A673 (cell line): Measurements from ENCODE around the gene FASN. TPM values are rescaled to one million over a fixed set of nuclear protein-coding genes. Genes with fewer than 3 reads are reported as not detected.

ENCODE experiments used
- Bru-seq: library from RNA; stranded (reverse); fragments of 400-500 nt; gene quantifications from one replicate; lab custom pipeline; 2021; lab: Mats Ljungman, UMichigan
- BruChase-seq, 2 experiments: library from RNA; stranded (reverse); fragments of 400-500 nt; gene quantifications; one replicate each; lab custom pipeline; 2021; lab: Mats Ljungman, UMichigan
- BruUV-seq: library from RNA; stranded (reverse); fragments of 400-500 nt; replicated peaks from 2 replicates; lab custom pipeline; 2021; lab: Mats Ljungman, UMichigan
- CTCF ChIA-PET: fragments of 300-600 bp; sonication (Branson Sonifier 250); formaldehyde crosslinking; loops from one replicate; lab custom pipeline; 2022; ENCODE audit warnings: antibody characterized with exemption; lab: Charles Lee
- POLR2A ChIA-PET: fragments of 300-600 bp; sonication (Branson Sonifier 250); formaldehyde crosslinking; loops from one replicate; lab custom pipeline; 2022; ENCODE audit warnings: antibody characterized with exemption; ENCODE audit not compliant: low non-redundant PET; lab: Charles Lee
- DNase-seq: peaks from one replicate; pipeline ENCODE4 v3.0.0-alpha.2; 2015; ENCODE audit warnings: low spot score
- H3K27ac ChIP-seq: fragments of 200-600 bp; sonication (generic); 2 replicates; pipeline ENCODE4 v1.5.1; 2016; ENCODE audit warnings: mixed run types, low read depth, mild to moderate bottlenecking, mixed read lengths, antibody characterized with exemption, low read length; ENCODE audit not compliant: poor library complexity, severe bottlenecking
- H3K27me3 ChIP-seq: fragments of 200-600 bp; sonication (generic); replicated peaks from 2 replicates; pipeline ENCODE4 v1.6.1; 2017; ENCODE audit warnings: mixed run types, low read depth, mild to moderate bottlenecking, mixed read lengths, antibody characterized with exemption, low read length; ENCODE audit not compliant: insufficient read depth, poor library complexity
- H3K36me3 ChIP-seq: fragments of 200-600 bp; sonication (generic); 2 replicates; pipeline ENCODE4 v1.6.1; 2016; ENCODE audit warnings: mixed run types, mild to moderate bottlenecking, mixed read lengths, antibody characterized with exemption, low read length; ENCODE audit not compliant: insufficient read depth, poor library complexity, severe bottlenecking
- H3K4me1 ChIP-seq: fragments of 200-600 bp; sonication (generic); 2 replicates; pipeline ENCODE4 v1.6.1; 2017; ENCODE audit warnings: mixed run types, mild to moderate bottlenecking, mixed read lengths, antibody characterized with exemption, low read length; ENCODE audit not compliant: insufficient read depth, poor library complexity, severe bottlenecking
- H3K4me3 ChIP-seq: fragments of 200-600 bp; sonication (generic); 2 replicates; pipeline ENCODE4 v1.5.1; 2016; ENCODE audit warnings: low read depth, mixed run types, mild to moderate bottlenecking, mixed read lengths, low read length; ENCODE audit not compliant: poor library complexity, severe bottlenecking
- H3K9me3 ChIP-seq: fragments of 200-600 bp; sonication (generic); 2 replicates; pipeline ENCODE4 v1.6.1; 2016; ENCODE audit warnings: mixed run types, low read depth, mild to moderate bottlenecking, mixed read lengths, antibody characterized with exemption, low read length; ENCODE audit not compliant: poor library complexity, severe bottlenecking
- CTCF ChIP-seq: fragments of 300-800, 200-600 bp; sonication (generic); conservative IDR thresholded peaks from 2 replicates; pipeline ENCODE4 v1.5.1; 2017; ENCODE audit warnings: low read depth, mild to moderate bottlenecking, antibody characterized with exemption, low read length, moderate library complexity, mixed read lengths
- EZH2 ChIP-seq: fragments of 200-600 bp; sonication (generic); IDR thresholded peaks from 2 replicates; pipeline ENCODE4 v1.6.1; 2017; ENCODE audit warnings: borderline replicate concordance, low read depth, mild to moderate bottlenecking, mixed read lengths, antibody characterized with exemption, low read length; ENCODE audit not compliant: poor library complexity, severe bottlenecking
- intact Hi-C: fragments of 100-400 bp; cut with micrococcal nuclease; formaldehyde crosslinking; loops from one replicate; pipeline ENCODE4 v1.10.0; 2022; ENCODE audit not compliant: unreplicated experiment
- long read RNA-seq: library from polyadenylated mRNA; stranded (forward); transcript quantifications from one replicate; pipeline ENCODE4 v2.0.0, GENCODE V29; 2022
- total RNA-seq: library from RNA; stranded (reverse); gene quantifications from 2 replicates; pipeline ENCODE4 v1.2.3, GENCODE V29; 2021

Gene FASN
- total RNA-seq = 591 and 676 TPM in 2 replicates
- percentile 76 among the genes with signal in this experiment for Bru-seq, nascent RNA
- BruChase-seq, experiment 1, labeled RNA remaining after a 2-hour chase = percentile 94 among the genes with signal in this experiment
- percentile 99 among the genes with signal in this experiment for BruChase-seq, experiment 2, labeled RNA remaining after a 6-hour chase
- long read RNA-seq, full-length matches to known transcripts = 87 of 398 reads
- long read RNA-seq, partial matches to known transcripts = 242 of 398 reads
- long read RNA-seq, other reads (novel, unspliced or antisense) = 69 of 398 reads

GRCh38 chr17:82098169-82098938 lies at the start of gene FASN:
Gene FASN, minus strand, starts transcription at chr17:82098236. Its CDS starts 1,791 bp downstream, at chr17:82096445.
- CTCF ChIA-PET = no interaction called here
- Histone ChIP-seq H3K4me3 (peak within 1 kb of the TSS; percentile 99), H3K4me1 (peaks cover 22% of the 10 kb centered on the region), H3K9me3 (no peaks in the 10 kb centered on the region), H3K27ac (peak within 1 kb of the TSS; percentile 99), H3K27me3 (no peaks in the 10 kb centered on the region), H3K36me3 (peaks cover 34% of the 10 kb centered on the region)
- no TSS peak for BruUV-seq
- TF ChIP-seq EZH2 (no peak), CTCF (peak; percentile 44; the same call in 1 of the 2 replicates)
- POLR2A ChIA-PET = interaction anchor here (0.6 kb wide), 2 partner anchors 61 to 408 kb away, joined by 3 to 6 read pairs; partner anchors contain the start of gene DCXR
- DNase-seq = peak; percentile 98
- intact Hi-C loops = loop anchor here (5.0 kb wide), 1 partner anchor 61 kb away; the partner anchor contains the start of gene DCXR

GRCh38 chr17:82146663-82147654 lies 48.9 kb upstream of the FASN start:
- H3K27ac ChIP-seq = no peak overlapping the region
- no peak overlapping the region for H3K4me3 ChIP-seq
- no peak for TF ChIP-seq CTCF
- TF ChIP-seq EZH2 = no peak
- H3K4me1 ChIP-seq = peaks cover 8% of the 10 kb centered on the region
- ChIA-PET POLR2A (no interaction called here), CTCF (no interaction called here)
- H3K36me3 ChIP-seq = no peaks in the 10 kb centered on the region
- no peaks in the 10 kb centered on the region for H3K9me3 ChIP-seq
- BruUV-seq = no TSS peak
- intact Hi-C loops = no loop called here
- DNase-seq = no peak
- no peaks in the 10 kb centered on the region for H3K27me3 ChIP-seq
